Measurements from ENCODE around the gene NHLH1.

Gene NHLH1

GRCh38 chr1:160365325-160365724 is 1.5 kb upstream of the NHLH1 start:
- Histone ChIP-seq H3K27me3 (ENCODE audit: control insufficient read depth in 2 of 2, insufficient read depth in 2 of 2, low read length in 2 of 2) (no peaks in the 10 kb centered on the region), H3K36me3 (ENCODE audit: control insufficient read depth in 2 of 2, insufficient read depth in 2 of 2, low read length in 2 of 2) (peaks cover 2 to 5% of the 10 kb centered on the region in 2 donors), H3K9me3 (ENCODE audit: control insufficient read depth in 2 of 2, low read length in 2 of 2) (no peaks in the 10 kb centered on the region), H3K4me3 (ENCODE audit: low read length in 2 of 2) (no peak overlapping the region), H3K9ac (ENCODE audit: low read depth in 1 of 2, low read length in 2 of 2) (no peak overlapping the region), H3K4me1 (ENCODE audit: control insufficient read depth in 2 of 2, insufficient read depth in 2 of 2, low read length in 2 of 2) (no peaks in the 10 kb centered on the region), H3K27ac (ENCODE audit: low read depth in 2 of 2, low read length in 2 of 2) (no peak overlapping the region)

GRCh38 chr1:160367516-160367900 is 637 bp downstream of the NHLH1 start:
- Histone ChIP-seq H3K36me3 (ENCODE audit: control insufficient read depth in 2 of 2, insufficient read depth in 2 of 2, low read length in 2 of 2) (no peaks in the 10 kb centered on the region), H3K27me3 (ENCODE audit: control insufficient read depth in 2 of 2, insufficient read depth in 2 of 2, low read length in 2 of 2) (no peaks in the 10 kb centered on the region)

GRCh38 chr1:160367934-160368923 is 1.4 kb downstream of the NHLH1 start:
- no peaks in the 10 kb centered on the region for H3K4me1 ChIP-seq (ENCODE audit: control insufficient read depth in 2 of 2, insufficient read depth in 2 of 2, low read length in 2 of 2)
- H3K9ac ChIP-seq (ENCODE audit: low read depth in 1 of 2, low read length in 2 of 2) = no peak overlapping the region
- H3K36me3 ChIP-seq (ENCODE audit: control insufficient read depth in 2 of 2, insufficient read depth in 2 of 2, low read length in 2 of 2) = no peaks in the 10 kb centered on the region
- H3K9me3 ChIP-seq (ENCODE audit: control insufficient read depth in 2 of 2, low read length in 2 of 2) = no peaks in the 10 kb centered on the region
- H3K27me3 ChIP-seq (ENCODE audit: control insufficient read depth in 2 of 2, insufficient read depth in 2 of 2, low read length in 2 of 2) = no peaks in the 10 kb centered on the region
- H3K27ac ChIP-seq (ENCODE audit: low read depth in 2 of 2, low read length in 2 of 2) = no peak overlapping the region
- no peak overlapping the region for H3K4me3 ChIP-seq (ENCODE audit: low read length in 2 of 2)

More at GRCh38 chr1:160367516-160367900, 637 bp downstream of the NHLH1 start:
- H3K27ac ChIP-seq (ENCODE audit: low read depth in 2 of 2, low read length in 2 of 2) = no peak overlapping the region
- H3K4me1 ChIP-seq (ENCODE audit: control insufficient read depth in 2 of 2, insufficient read depth in 2 of 2, low read length in 2 of 2) = no peaks in the 10 kb centered on the region
- H3K4me3 ChIP-seq (ENCODE audit: low read length in 2 of 2) = no peak overlapping the region
- no peaks in the 10 kb centered on the region for H3K9me3 ChIP-seq (ENCODE audit: control insufficient read depth in 2 of 2, low read length in 2 of 2)
- H3K9ac ChIP-seq (ENCODE audit: low read depth in 1 of 2, low read length in 2 of 2) = no peak overlapping the region

- Histone ChIP-seq H3K36me3 (ENCODE audit: control insufficient read depth in 2 of 2, insufficient read depth in 2 of 2, low read length in 2 of 2) (no peaks in the 10 kb centered on the region), H3K27me3 (ENCODE audit: control insufficient read depth in 2 of 2, insufficient read depth in 2 of 2, low read length in 2 of 2) (no peaks in the 10 kb centered on the region), H3K9ac (ENCODE audit: low read depth in 1 of 2, low read length in 2 of 2) (no peak overlapping the region), H3K9me3 (ENCODE audit: control insufficient read depth in 2 of 2, low read length in 2 of 2) (no peaks in the 10 kb centered on the region), H3K4me3 (ENCODE audit: low read length in 2 of 2) (no peak overlapping the region), H3K4me1 (ENCODE audit: control insufficient read depth in 2 of 2, insufficient read depth in 2 of 2, low read length in 2 of 2) (no peaks in the 10 kb centered on the region), H3K27ac (ENCODE audit: low read depth in 2 of 2, low read length in 2 of 2) (no peak overlapping the region)
Measured at GRCh38 chr1:160369087-160369486, 2.2 kb downstream of the NHLH1 start.

- no peaks in the 10 kb centered on the region for H3K36me3 ChIP-seq (ENCODE audit: control insufficient read depth in 2 of 2, insufficient read depth in 2 of 2, low read length in 2 of 2)
- H3K4me1 ChIP-seq (ENCODE audit: control insufficient read depth in 2 of 2, insufficient read depth in 2 of 2, low read length in 2 of 2) = peaks cover 0 to under 1% of the 10 kb centered on the region in 2 donors
- H3K9ac ChIP-seq (ENCODE audit: low read depth in 1 of 2, low read length in 2 of 2) = no peak overlapping the region
- no peak overlapping the region for H3K4me3 ChIP-seq (ENCODE audit: low read length in 2 of 2)
- no peaks in the 10 kb centered on the region for H3K9me3 ChIP-seq (ENCODE audit: control insufficient read depth in 2 of 2, low read length in 2 of 2)
- no peak overlapping the region for H3K27ac ChIP-seq (ENCODE audit: low read depth in 2 of 2, low read length in 2 of 2)
- no peaks in the 10 kb centered on the region for H3K27me3 ChIP-seq (ENCODE audit: control insufficient read depth in 2 of 2, insufficient read depth in 2 of 2, low read length in 2 of 2)
Measured at GRCh38 chr1:160370561-160371345, 3.9 kb downstream of the NHLH1 start.

GRCh38 chr1:160371346-160371631 is 4.4 kb downstream of the NHLH1 start:
- Histone ChIP-seq H3K27me3 (ENCODE audit: control insufficient read depth in 2 of 2, insufficient read depth in 2 of 2, low read length in 2 of 2) (no peaks in the 10 kb centered on the region), H3K9me3 (ENCODE audit: control insufficient read depth in 2 of 2, low read length in 2 of 2) (no peaks in the 10 kb centered on the region), H3K4me1 (ENCODE audit: control insufficient read depth in 2 of 2, insufficient read depth in 2 of 2, low read length in 2 of 2) (peaks cover 5 to 6% of the 10 kb centered on the region in 2 donors), H3K4me3 (ENCODE audit: low read length in 2 of 2) (no peak overlapping the region), H3K9ac (ENCODE audit: low read depth in 1 of 2, low read length in 2 of 2) (no peak overlapping the region), H3K36me3 (ENCODE audit: control insufficient read depth in 2 of 2, insufficient read depth in 2 of 2, low read length in 2 of 2) (no peaks in the 10 kb centered on the region), H3K27ac (ENCODE audit: low read depth in 2 of 2, low read length in 2 of 2) (no peak overlapping the region)

- Histone ChIP-seq H3K9me3 (ENCODE audit: control insufficient read depth in 2 of 2, low read length in 2 of 2) (no peaks in the 10 kb centered on the region), H3K4me1 (ENCODE audit: control insufficient read depth in 2 of 2, insufficient read depth in 2 of 2, low read length in 2 of 2) (peaks cover 7 to 8% of the 10 kb centered on the region in 2 donors), H3K27me3 (ENCODE audit: control insufficient read depth in 2 of 2, insufficient read depth in 2 of 2, low read length in 2 of 2) (no peaks in the 10 kb centered on the region), H3K4me3 (ENCODE audit: low read length in 2 of 2) (no peak overlapping the region), H3K27ac (ENCODE audit: low read depth in 2 of 2, low read length in 2 of 2) (no peak overlapping the region), H3K9ac (ENCODE audit: low read depth in 1 of 2, low read length in 2 of 2) (no peak overlapping the region), H3K36me3 (ENCODE audit: control insufficient read depth in 2 of 2, insufficient read depth in 2 of 2, low read length in 2 of 2) (no peaks in the 10 kb centered on the region)
Measured at GRCh38 chr1:160371756-160372155, 4.9 kb downstream of the NHLH1 start.

- H3K9ac ChIP-seq (ENCODE audit: low read depth in 1 of 2, low read length in 2 of 2) = no peak overlapping the region
- H3K9me3 ChIP-seq (ENCODE audit: control insufficient read depth in 2 of 2, low read length in 2 of 2) = no peaks in the 10 kb centered on the region
- H3K4me1 ChIP-seq (ENCODE audit: control insufficient read depth in 2 of 2, insufficient read depth in 2 of 2, low read length in 2 of 2) = peaks cover 7 to 8% of the 10 kb centered on the region in 2 donors
- no peaks in the 10 kb centered on the region for H3K36me3 ChIP-seq (ENCODE audit: control insufficient read depth in 2 of 2, insufficient read depth in 2 of 2, low read length in 2 of 2)
- no peak overlapping the region for H3K4me3 ChIP-seq (ENCODE audit: low read length in 2 of 2)
- H3K27ac ChIP-seq (ENCODE audit: low read depth in 2 of 2, low read length in 2 of 2) = no peak overlapping the region
- H3K27me3 ChIP-seq (ENCODE audit: control insufficient read depth in 2 of 2, insufficient read depth in 2 of 2, low read length in 2 of 2) = no peaks in the 10 kb centered on the region
Measured at GRCh38 chr1:160373696-160374095, 6.8 kb downstream of the NHLH1 start.

GRCh38 chr1:160374306-160375110 is 7.6 kb downstream of the NHLH1 start:
- no peak overlapping the region for H3K4me3 ChIP-seq (ENCODE audit: low read length in 2 of 2)
- H3K9ac ChIP-seq (ENCODE audit: low read depth in 1 of 2, low read length in 2 of 2) = no peak overlapping the region
- no peaks in the 10 kb centered on the region for H3K9me3 ChIP-seq (ENCODE audit: control insufficient read depth in 2 of 2, low read length in 2 of 2)
- H3K27ac ChIP-seq (ENCODE audit: low read depth in 2 of 2, low read length in 2 of 2) = no peak overlapping the region
- no peaks in the 10 kb centered on the region for H3K27me3 ChIP-seq (ENCODE audit: control insufficient read depth in 2 of 2, insufficient read depth in 2 of 2, low read length in 2 of 2)
- peaks cover 7 to 8% of the 10 kb centered on the region in 2 donors for H3K4me1 ChIP-seq (ENCODE audit: control insufficient read depth in 2 of 2, insufficient read depth in 2 of 2, low read length in 2 of 2)
- no peaks in the 10 kb centered on the region for H3K36me3 ChIP-seq (ENCODE audit: control insufficient read depth in 2 of 2, insufficient read depth in 2 of 2, low read length in 2 of 2)

Measured in mucosa of rectum (tissue), 2 donors.